ENCODE measurements around the gene BMPER.

- TF ChIP-seq SALL2 (tag by site-specific recombination; IDR thresholded peaks at IDR 0.05; ENCODE audit: borderline replicate concordance) = no peak
- no peak for TF ChIP-seq ZNF776 (tag by site-specific recombination; IDR thresholded peaks at IDR 0.05; ENCODE audit: borderline replicate concordance)
- no peak for TF ChIP-seq ZNF140 (tag by site-specific recombination; IDR thresholded peaks at IDR 0.05)
- TF ChIP-seq REST (tag by site-specific recombination; IDR thresholded peaks at IDR 0.05) = no peak
- no peak for TF ChIP-seq ZBTB8A (tag by site-specific recombination; IDR thresholded peaks at IDR 0.05)
- no peak for TF ChIP-seq CTCF (tag by site-specific recombination; IDR thresholded peaks at IDR 0.05)
- no peak for TF ChIP-seq ZNF544 (tag by site-specific recombination; IDR thresholded peaks at IDR 0.05)
- no peak for TF ChIP-seq SP2 (tag by site-specific recombination; IDR thresholded peaks at IDR 0.05)
- TF ChIP-seq ZNF121 (tag by site-specific recombination; IDR thresholded peaks at IDR 0.05) = no peak
- TF ChIP-seq YY1 (tag by site-specific recombination; IDR thresholded peaks at IDR 0.05) = no peak
- no peak for TF ChIP-seq ZNF423 (tag by site-specific recombination; IDR thresholded peaks at IDR 0.05)
These were observed 35.2 kb downstream of the BMPER start for GRCh38 chr7:33940503-33940902.
